GM23338 (cell line): ENCODE results near the gene PPP1R9A.

ENCODE experiments used
- CTCF ChIP-seq, 2 experiments: fragments of 200-600 bp in 1 of 2; sonication (generic) in 1 of 2; conservative IDR thresholded peaks; 2 replicates each; pipeline versions ENCODE4 v1.5.1 to v1.6.1; 2016 to 2017; ENCODE audit warnings: antibody characterized with exemption in 2 of 2, low read depth in 2 of 2, mild to moderate bottlenecking in 2 of 2, moderate library complexity in 1 of 2
- POLR2AphosphoS5 ChIP-seq: IDR thresholded peaks from 2 replicates; pipeline ENCODE4 v1.6.1; 2016; ENCODE audit warnings: antibody characterized with exemption, low read depth

GRCh38 chr7:95201727-95202126, 294.3 kb downstream of the PPP1R9A start:
- TF ChIP-seq CTCF (conservative IDR thresholded peaks at IDR 0.05; ENCODE audit: low read depth in 2 of 2) (no peak), POLR2AphosphoS5 (no peak)
